HepG2 (cell line): ENCODE data around the gene MOSPD2.

Experiments used
- ATAD3A ChIP-seq: sonication (generic); formaldehyde crosslinking; IDR thresholded peaks from 2 replicates; pipeline ENCODE4 v1.4.0; 2020; ENCODE audit warnings: missing genetic modification reagents
- CBFB ChIP-seq: sonication (generic); formaldehyde crosslinking; IDR thresholded peaks from 2 replicates; pipeline ENCODE4 v1.4.0; 2020; ENCODE audit warnings: missing genetic modification reagents
- EP300 ChIP-seq, 3 experiments: sonication (generic) in 1 of 3; formaldehyde crosslinking in 1 of 3; IDR thresholded peaks; 2 replicates each; pipeline versions ENCODE4 v1.5.1 to v1.6.1; 2011 to 2020; ENCODE audit warnings: low read depth in 2 of 3, low read length in 2 of 3, borderline replicate concordance in 1 of 3, improper control_type of control experiment in 1 of 3, mild to moderate bottlenecking in 1 of 3, missing genetic modification reagents in 1 of 3, moderate library complexity in 1 of 3
- POLR2AphosphoS5 ChIP-seq: IDR thresholded peaks from 2 replicates; pipeline ENCODE4 v1.6.1; 2012; ENCODE audit warnings: low read depth, low read length
- PPARG ChIP-seq: conservative IDR thresholded peaks from 2 replicates; pipeline ENCODE4 v1.6.1; 2016; ENCODE audit warnings: missing biosample characterization, missing genetic modification reagents
- ZNF138 ChIP-seq: sonication (generic); formaldehyde crosslinking; IDR thresholded peaks from 2 replicates; pipeline ENCODE4 v1.5.0; 2020; ENCODE audit warnings: mild to moderate bottlenecking, low read depth, missing genetic modification reagents
- TF ChIP-seq, protein P1 (sequence below): sonication (generic); formaldehyde crosslinking; IDR thresholded peaks from 2 replicates; pipeline ENCODE4 v1.5.0; 2020; ENCODE audit warnings: mild to moderate bottlenecking, missing genetic modification reagents, moderate library complexity
- TF ChIP-seq, protein P2 (sequence below): IDR thresholded peaks from 2 replicates; pipeline ENCODE4 v1.6.1; 2016

DNA sequence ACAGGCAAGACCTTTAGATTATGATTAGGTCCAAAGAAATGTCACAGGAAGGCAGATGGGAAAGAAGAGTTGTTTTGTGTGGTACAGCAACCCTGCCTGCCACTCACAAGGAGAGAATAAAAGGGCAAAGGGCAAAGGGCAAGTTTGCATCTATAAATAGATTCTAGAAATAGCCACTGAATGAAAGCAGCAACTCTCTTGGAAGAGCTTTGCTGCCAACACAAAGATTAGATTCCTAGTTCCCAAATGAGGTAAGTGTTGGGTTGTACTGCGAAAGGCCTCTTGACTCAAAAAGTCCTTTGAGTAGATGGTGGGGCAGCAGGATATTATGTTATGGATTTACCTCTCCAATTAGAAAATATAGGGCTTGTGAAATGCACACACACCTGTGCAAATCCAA lies 61.2 kb downstream of the MOSPD2 start:
- TF ChIP-seq EP300 (IDR thresholded peaks at IDR 0.05; ENCODE audit: low read depth in 2 of 2, low read length in 2 of 2) (no peak), EP300 (CRISPR knock-in tag; IDR thresholded peaks at IDR 0.05; ENCODE audit: borderline replicate concordance) (no peak), ATAD3A (CRISPR knock-in tag) (no peak), ZNF138 (CRISPR knock-in tag) (no peak), POLR2AphosphoS5 (no peak), PPARG (CRISPR knock-in tag) (no peak), CBFB (CRISPR knock-in tag) (no peak)
- TF ChIP-seq, protein P1, sequence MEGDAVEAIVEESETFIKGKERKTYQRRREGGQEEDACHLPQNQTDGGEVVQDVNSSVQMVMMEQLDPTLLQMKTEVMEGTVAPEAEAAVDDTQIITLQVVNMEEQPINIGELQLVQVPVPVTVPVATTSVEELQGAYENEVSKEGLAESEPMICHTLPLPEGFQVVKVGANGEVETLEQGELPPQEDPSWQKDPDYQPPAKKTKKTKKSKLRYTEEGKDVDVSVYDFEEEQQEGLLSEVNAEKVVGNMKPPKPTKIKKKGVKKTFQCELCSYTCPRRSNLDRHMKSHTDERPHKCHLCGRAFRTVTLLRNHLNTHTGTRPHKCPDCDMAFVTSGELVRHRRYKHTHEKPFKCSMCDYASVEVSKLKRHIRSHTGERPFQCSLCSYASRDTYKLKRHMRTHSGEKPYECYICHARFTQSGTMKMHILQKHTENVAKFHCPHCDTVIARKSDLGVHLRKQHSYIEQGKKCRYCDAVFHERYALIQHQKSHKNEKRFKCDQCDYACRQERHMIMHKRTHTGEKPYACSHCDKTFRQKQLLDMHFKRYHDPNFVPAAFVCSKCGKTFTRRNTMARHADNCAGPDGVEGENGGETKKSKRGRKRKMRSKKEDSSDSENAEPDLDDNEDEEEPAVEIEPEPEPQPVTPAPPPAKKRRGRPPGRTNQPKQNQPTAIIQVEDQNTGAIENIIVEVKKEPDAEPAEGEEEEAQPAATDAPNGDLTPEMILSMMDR (CRISPR knock-in tag), result no peak
- TF ChIP-seq, protein P2, sequence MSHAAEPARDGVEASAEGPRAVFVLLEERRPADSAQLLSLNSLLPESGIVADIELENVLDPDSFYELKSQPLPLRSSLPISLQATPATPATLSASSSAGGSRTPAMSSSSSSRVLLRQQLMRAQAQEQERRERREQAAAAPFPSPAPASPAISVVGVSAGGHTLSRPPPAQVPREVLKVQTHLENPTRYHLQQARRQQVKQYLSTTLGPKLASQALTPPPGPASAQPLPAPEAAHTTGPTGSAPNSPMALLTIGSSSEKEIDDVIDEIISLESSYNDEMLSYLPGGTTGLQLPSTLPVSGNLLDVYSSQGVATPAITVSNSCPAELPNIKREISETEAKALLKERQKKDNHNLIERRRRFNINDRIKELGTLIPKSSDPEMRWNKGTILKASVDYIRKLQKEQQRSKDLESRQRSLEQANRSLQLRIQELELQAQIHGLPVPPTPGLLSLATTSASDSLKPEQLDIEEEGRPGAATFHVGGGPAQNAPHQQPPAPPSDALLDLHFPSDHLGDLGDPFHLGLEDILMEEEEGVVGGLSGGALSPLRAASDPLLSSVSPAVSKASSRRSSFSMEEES, result no peak
